ENCODE data around the gene KCMF1. TPM values are rescaled to one million over a fixed set of nuclear protein-coding genes. Genes with fewer than 3 reads are reported as not detected.

KCMF1 gene
- total RNA-seq, 1 experiment from 2014 or later = 163 TPM

GRCh38 chr2:85083092-85083491, 112.1 kb downstream of the KCMF1 start:
- CTCF ChIA-PET = no interaction called here
- no TSS peak for BruUV-seq (replicated peaks)
- in situ Hi-C loops (cut with HindIII; ENCODE audit: low pct_unique_long_range_greater_than_20kb, low sequenced_read_pairs) = no loop called here

DNA sequence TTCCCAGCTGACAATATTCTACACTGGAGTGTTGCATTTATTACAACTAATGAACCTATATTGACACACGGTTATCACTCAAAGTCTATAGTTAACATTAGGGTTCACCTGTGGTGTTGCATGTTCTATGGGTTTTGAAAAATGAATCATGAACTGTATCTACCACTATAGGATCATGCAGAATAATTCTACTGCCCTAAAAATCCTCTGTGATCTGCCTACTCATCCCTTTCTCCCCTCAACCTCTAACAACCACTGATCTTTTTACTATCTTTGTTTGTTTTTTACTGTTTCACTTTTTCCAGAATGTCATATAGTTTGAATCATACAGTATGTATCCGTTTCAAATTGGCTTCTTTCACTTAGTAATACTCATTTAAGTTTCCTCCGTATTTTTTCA, 114.6 kb downstream of the KCMF1 start:
- Histone ChIP-seq H3K27me3 (ENCODE audit: control insufficient read depth, insufficient read depth, low read length) (peaks cover 6% of the 10 kb centered on the region), H3K27ac (ENCODE audit: low read length) (no peak overlapping the region), H3K9me3 (ENCODE audit: control insufficient read depth, insufficient read depth, low read depth, low read length) (no peaks in the 10 kb centered on the region), H3K4me1 (ENCODE audit: control insufficient read depth, insufficient read depth, low read length) (no peaks in the 10 kb centered on the region), H3K4me3 (ENCODE audit: low read depth in 2 of 2, low read length in 2 of 2) (no peak overlapping the region), H3K36me3 (ENCODE audit: control insufficient read depth, insufficient read depth, low read length) (no peaks in the 10 kb centered on the region)
- POLR2A ChIA-PET = no interaction called here
- BruUV-seq (replicated peaks) = no TSS peak
- in situ Hi-C loops (cut with HindIII; ENCODE audit: low pct_unique_long_range_greater_than_20kb, low sequenced_read_pairs) = no loop called here
- ATAC-seq = no peak
- intact Hi-C loops (cut with micrococcal nuclease; ENCODE audit: unreplicated experiment) = no loop called here
- DNase-seq (ENCODE audit: low read depth, low spot score) = no peak
- CTCF ChIA-PET = interaction anchor here (0.6 to 0.9 kb wide), 2 partner anchors 38 to 214 kb away, joined by 3 to 8 read pairs; no protein-coding TSS in a partner anchor
- no peak for TF ChIP-seq SIN3A (IDR thresholded peaks at IDR 0.05; ENCODE audit: borderline replicate concordance, insufficient read depth, low read depth, low read length)

More at GRCh38 chr2:85083092-85083491, 112.1 kb downstream of the KCMF1 start:
- POLR2A ChIA-PET = no interaction called here
- H3K27ac ChIP-seq (ENCODE audit: low read length) = no peak overlapping the region
- H3K27me3 ChIP-seq (ENCODE audit: control insufficient read depth, insufficient read depth, low read length) = peaks cover 6% of the 10 kb centered on the region
- TF ChIP-seq CTCF (IDR thresholded peaks at IDR 0.05) (no peak), SIN3A (IDR thresholded peaks at IDR 0.05; ENCODE audit: borderline replicate concordance, insufficient read depth, low read depth, low read length) (no peak), POLR2AphosphoS5 (IDR thresholded peaks at IDR 0.05; ENCODE audit: low read depth, low read length) (no peak)
- TF ChIP-seq, protein P1, sequence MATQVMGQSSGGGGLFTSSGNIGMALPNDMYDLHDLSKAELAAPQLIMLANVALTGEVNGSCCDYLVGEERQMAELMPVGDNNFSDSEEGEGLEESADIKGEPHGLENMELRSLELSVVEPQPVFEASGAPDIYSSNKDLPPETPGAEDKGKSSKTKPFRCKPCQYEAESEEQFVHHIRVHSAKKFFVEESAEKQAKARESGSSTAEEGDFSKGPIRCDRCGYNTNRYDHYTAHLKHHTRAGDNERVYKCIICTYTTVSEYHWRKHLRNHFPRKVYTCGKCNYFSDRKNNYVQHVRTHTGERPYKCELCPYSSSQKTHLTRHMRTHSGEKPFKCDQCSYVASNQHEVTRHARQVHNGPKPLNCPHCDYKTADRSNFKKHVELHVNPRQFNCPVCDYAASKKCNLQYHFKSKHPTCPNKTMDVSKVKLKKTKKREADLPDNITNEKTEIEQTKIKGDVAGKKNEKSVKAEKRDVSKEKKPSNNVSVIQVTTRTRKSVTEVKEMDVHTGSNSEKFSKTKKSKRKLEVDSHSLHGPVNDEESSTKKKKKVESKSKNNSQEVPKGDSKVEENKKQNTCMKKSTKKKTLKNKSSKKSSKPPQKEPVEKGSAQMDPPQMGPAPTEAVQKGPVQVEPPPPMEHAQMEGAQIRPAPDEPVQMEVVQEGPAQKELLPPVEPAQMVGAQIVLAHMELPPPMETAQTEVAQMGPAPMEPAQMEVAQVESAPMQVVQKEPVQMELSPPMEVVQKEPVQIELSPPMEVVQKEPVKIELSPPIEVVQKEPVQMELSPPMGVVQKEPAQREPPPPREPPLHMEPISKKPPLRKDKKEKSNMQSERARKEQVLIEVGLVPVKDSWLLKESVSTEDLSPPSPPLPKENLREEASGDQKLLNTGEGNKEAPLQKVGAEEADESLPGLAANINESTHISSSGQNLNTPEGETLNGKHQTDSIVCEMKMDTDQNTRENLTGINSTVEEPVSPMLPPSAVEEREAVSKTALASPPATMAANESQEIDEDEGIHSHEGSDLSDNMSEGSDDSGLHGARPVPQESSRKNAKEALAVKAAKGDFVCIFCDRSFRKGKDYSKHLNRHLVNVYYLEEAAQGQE (IDR thresholded peaks at IDR 0.05; ENCODE audit: insufficient read depth in 1 of 2, low read depth in 2 of 2, low read length in 1 of 2) = no peak
- no peaks in the 10 kb centered on the region for H3K4me1 ChIP-seq (ENCODE audit: control insufficient read depth, insufficient read depth, low read length)
- intact Hi-C loops (cut with micrococcal nuclease; ENCODE audit: unreplicated experiment) = no loop called here
- no peaks in the 10 kb centered on the region for H3K36me3 ChIP-seq (ENCODE audit: control insufficient read depth, insufficient read depth, low read length)
- H3K9me3 ChIP-seq (ENCODE audit: control insufficient read depth, insufficient read depth, low read depth, low read length) = no peaks in the 10 kb centered on the region
- no peak overlapping the region for H3K4me3 ChIP-seq (ENCODE audit: low read depth in 2 of 2, low read length in 2 of 2)
- DNase-seq (ENCODE audit: low read depth, low spot score) (no peak), ATAC-seq (no peak)

- Histone ChIP-seq H3K9me3 (ENCODE audit: control insufficient read depth, insufficient read depth, low read depth, low read length) (no peaks in the 10 kb centered on the region), H3K27me3 (ENCODE audit: control insufficient read depth, insufficient read depth, low read length) (peaks cover 6% of the 10 kb centered on the region), H3K36me3 (ENCODE audit: control insufficient read depth, insufficient read depth, low read length) (no peaks in the 10 kb centered on the region), H3K4me1 (ENCODE audit: control insufficient read depth, insufficient read depth, low read length) (no peaks in the 10 kb centered on the region), H3K27ac (ENCODE audit: low read length) (no peak overlapping the region), H3K4me3 (ENCODE audit: low read depth in 2 of 2, low read length in 2 of 2) (no peak overlapping the region)
- POLR2A ChIA-PET = no interaction called here
- in situ Hi-C loops (cut with HindIII; ENCODE audit: low pct_unique_long_range_greater_than_20kb, low sequenced_read_pairs) = no loop called here
- TF ChIP-seq SIN3A (IDR thresholded peaks at IDR 0.05; ENCODE audit: borderline replicate concordance, insufficient read depth, low read depth, low read length) (no peak), CTCF (IDR thresholded peaks at IDR 0.05) (no peak), TCF7L2 (IDR thresholded peaks at IDR 0.05; ENCODE audit: low read depth, low read length) (no peak), POLR2AphosphoS5 (IDR thresholded peaks at IDR 0.05; ENCODE audit: low read depth, low read length) (no peak)
- TF ChIP-seq, protein P1 (IDR thresholded peaks at IDR 0.05; ENCODE audit: insufficient read depth in 1 of 2, low read depth in 2 of 2, low read length in 1 of 2) = no peak
- DNase-seq (ENCODE audit: low read depth, low spot score) (no peak), ATAC-seq (no peak)
- no TSS peak for BruUV-seq (replicated peaks)
- CTCF ChIA-PET = no interaction called here
- intact Hi-C loops (cut with micrococcal nuclease; ENCODE audit: unreplicated experiment) = no loop called here
These were observed 116.6 kb downstream of the KCMF1 start for GRCh38 chr2:85087541-85087940.
